PC-9 (cell line): ENCODE data around the gene ROBO1. TPM values are rescaled to one million over a fixed set of nuclear protein-coding genes. Genes with fewer than 3 reads are reported as not detected.

Experiments used
- BruUV-seq: library from RNA; stranded (reverse); fragments of 400-500 nt; replicated peaks from 2 replicates; lab custom pipeline; 2021; lab: Mats Ljungman, UMichigan
- CTCF ChIA-PET: fragments of 300-600 bp; sonication (Branson Sonifier 250); formaldehyde crosslinking; loops from one replicate; lab custom pipeline; 2022; ENCODE audit warnings: antibody characterized with exemption; lab: Charles Lee
- POLR2A ChIA-PET: fragments of 300-600 bp; sonication (Branson Sonifier 250); formaldehyde crosslinking; loops from one replicate; lab custom pipeline; 2022; ENCODE audit warnings: antibody characterized with exemption; ENCODE audit not compliant: unreplicated experiment; lab: Charles Lee
- DNase-seq, 2 experiments: peaks; one replicate each; pipeline versions ENCODE4 v3.0.0 to v3.0.0-alpha.2; 2015 to 2022; ENCODE audit warnings: mixed read lengths in 1 of 2
- H2AFZ ChIP-seq: fragments of 200-600 bp; sonication (generic); 2 replicates; pipeline ENCODE4 v1.8.1; 2017; ENCODE audit warnings: antibody characterized with exemption
- H3F3A ChIP-seq: fragments of 200-600 bp; sonication (generic); 2 replicates; pipeline ENCODE4 v1.8.1; 2017; ENCODE audit warnings: antibody characterized with exemption, mild to moderate bottlenecking, low read depth; ENCODE audit not compliant: insufficient read depth
- H3K27ac ChIP-seq: fragments of 200-600 bp; sonication (generic); 2 replicates; pipeline ENCODE4 v1.6.1; 2016; ENCODE audit warnings: mixed run types
- H3K27me3 ChIP-seq: fragments of 200-600 bp; sonication (generic); 2 replicates; pipeline ENCODE4 v1.6.1; 2016; ENCODE audit warnings: low read depth, mixed run types; ENCODE audit not compliant: insufficient read depth
- H3K36me3 ChIP-seq: fragments of 200-600 bp; sonication (generic); 2 replicates; pipeline ENCODE4 v1.6.1; 2016; ENCODE audit warnings: low read depth, mixed run types
- H3K4me1 ChIP-seq: fragments of 200-600 bp; sonication (generic); replicated peaks from 2 replicates; pipeline ENCODE4 v1.6.1; 2016; ENCODE audit warnings: mixed run types; ENCODE audit not compliant: insufficient read depth
- H3K4me2 ChIP-seq: fragments of 200-600 bp; sonication (generic); 2 replicates; pipeline ENCODE4 v1.6.1; 2017; ENCODE audit warnings: mixed run types
- H3K4me3 ChIP-seq: fragments of 200-600 bp; sonication (generic); 2 replicates; pipeline ENCODE4 v1.6.1; 2016; ENCODE audit warnings: mixed run types
- H3K79me2 ChIP-seq: fragments of 200-600 bp; sonication (generic); 2 replicates; pipeline ENCODE4 v1.6.1; 2017; ENCODE audit warnings: low read depth, mixed run types
- H3K9me2 ChIP-seq: fragments of 200-600 bp; sonication (generic); 2 replicates; pipeline ENCODE4 v1.8.1; 2017; ENCODE audit warnings: mild to moderate bottlenecking; ENCODE audit not compliant: insufficient read depth
- H3K9me3 ChIP-seq: fragments of 200-600 bp; sonication (generic); 2 replicates; pipeline ENCODE4 v1.8.1; 2016; ENCODE audit warnings: low read depth; ENCODE audit not compliant: insufficient read depth
- H4K20me1 ChIP-seq: fragments of 200-600 bp; sonication (generic); 2 replicates; pipeline ENCODE4 v1.8.1; 2017; ENCODE audit not compliant: insufficient read depth
- CTCF ChIP-seq: fragments of 200-600 bp; sonication (generic); conservative IDR thresholded peaks from 2 replicates; pipeline ENCODE4 v1.6.1; 2017; ENCODE audit warnings: mixed run types, antibody characterized with exemption, mild to moderate bottlenecking, moderate library complexity
- EZH2 ChIP-seq: fragments of 200-600 bp; sonication (generic); IDR thresholded peaks from 2 replicates; pipeline ENCODE4 v1.8.0; 2017; ENCODE audit warnings: antibody characterized with exemption, low read depth
- intact Hi-C: fragments of 100-400 bp; cut with micrococcal nuclease; formaldehyde crosslinking; loops from one replicate; pipeline ENCODE4 v1.10.0; 2022; ENCODE audit not compliant: unreplicated experiment
- total RNA-seq: library from RNA; stranded (reverse); gene quantifications from 2 replicates; pipeline ENCODE4 v1.2.3, GENCODE V29; 2021

Gene ROBO1
- total RNA-seq, 1 experiment from 2014 or later: 17.5 TPM

- H3K4me1 ChIP-seq: no peaks in the 10 kb centered on the region; the same call in 1 of the 2 replicates
- no peak for TF ChIP-seq CTCF
- no peak for TF ChIP-seq EZH2
- no peaks in the 10 kb centered on the region for H3K9me2 ChIP-seq
- DNase-seq: no peak
- no peaks in the 10 kb centered on the region for H3F3A ChIP-seq
- H3K4me2 ChIP-seq: no peak overlapping the region
- no peaks in the 10 kb centered on the region for H3K36me3 ChIP-seq
- 0 out of 2 replicates have a peak, but pooled peaks cover 5% of the 10 kb centered on the region for H3K9me3 ChIP-seq
- no peak overlapping the region for H2AFZ ChIP-seq
- no peaks in the 10 kb centered on the region for H3K27me3 ChIP-seq
- BruUV-seq: no TSS peak
- no peak overlapping the region for H3K4me3 ChIP-seq
- H4K20me1 ChIP-seq: no peaks in the 10 kb centered on the region
- intact Hi-C loops: no loop called here
- no peak overlapping the region for H3K27ac ChIP-seq
- ChIA-PET POLR2A (no interaction called here), CTCF (no interaction called here)
- no peaks in the 10 kb centered on the region for H3K79me2 ChIP-seq
Measured at GRCh38 chr3:78742491-78742890, 1025.3 kb downstream of the ROBO1 start.

- Histone ChIP-seq H3F3A (0 out of 2 replicates have a peak, but pooled peaks cover 3% of the 10 kb centered on the region), H3K27me3 (no peaks in the 10 kb centered on the region), H3K79me2 (no peaks in the 10 kb centered on the region), H3K4me2 (no peak overlapping the region), H3K36me3 (no peaks in the 10 kb centered on the region), H3K4me3 (no peak overlapping the region), H3K27ac (no peak overlapping the region), H3K4me1 (peaks cover 4% of the 10 kb centered on the region; the same call in 1 of the 2 replicates), H3K9me3 (0 out of 2 replicates have a peak, but pooled peaks cover 5% of the 10 kb centered on the region), H4K20me1 (no peaks in the 10 kb centered on the region), H3K9me2 (0 out of 2 replicates have a peak, but pooled peaks cover 2% of the 10 kb centered on the region), H2AFZ (no peak overlapping the region)
- no peak for DNase-seq
- TF ChIP-seq EZH2 (no peak), CTCF (no peak)
- intact Hi-C loops: no loop called here
- BruUV-seq: no TSS peak
- POLR2A ChIA-PET: no interaction called here
- CTCF ChIA-PET: no interaction called here
Measured at GRCh38 chr3:78742041-78742440, 1025.8 kb downstream of the ROBO1 start.

- ChIA-PET POLR2A (no interaction called here), CTCF (interaction anchor here (0.5 kb wide), 1 partner anchor 1207 kb away, joined by 3 read pairs; no protein-coding TSS in a partner anchor)
- intact Hi-C loops: no loop called here
- Histone ChIP-seq H3K4me2 (no peak overlapping the region), H3K4me3 (no peak overlapping the region), H4K20me1 (no peaks in the 10 kb centered on the region), H3F3A (0 out of 2 replicates have a peak, but pooled peaks cover 4% of the 10 kb centered on the region), H3K27me3 (no peaks in the 10 kb centered on the region), H3K4me1 (peaks cover 5% of the 10 kb centered on the region; the same call in 1 of the 2 replicates), H3K27ac (no peak overlapping the region), H3K79me2 (no peaks in the 10 kb centered on the region), H3K9me2 (0 out of 2 replicates have a peak, but pooled peaks cover 4% of the 10 kb centered on the region), H2AFZ (no peak overlapping the region), H3K36me3 (no peaks in the 10 kb centered on the region), H3K9me3 (0 out of 2 replicates have a peak, but pooled peaks cover 5% of the 10 kb centered on the region)
- BruUV-seq: no TSS peak
- no peak for DNase-seq
- TF ChIP-seq EZH2 (no peak), CTCF (peak; percentile 78)
Measured at GRCh38 chr3:78741066-78741645, 1026.6 kb downstream of the ROBO1 start.
